Heart left ventricle (tissue), 16 donors: ENCODE measurements around the gene ARNT2. TPM values are rescaled to one million over a fixed set of nuclear protein-coding genes. Genes with fewer than 3 reads are reported as not detected.

Source experiments
- ATAC-seq, 4 donors: fragments of 200-7000 bp; cut with Tn5 transposase; one replicate each; pipeline ENCODE4 v1.9.1; 2020 to 2022; ENCODE audit warnings: moderate library complexity in 4 of 4, mild to moderate bottlenecking in 3 of 4, moderate number of reproducible peaks in 1 of 4
- DNase-seq, 5 donors: peaks; one replicate each; pipeline ENCODE4 v3.0.0-alpha.2; 2020
- H3K27ac ChIP-seq, 12 donors: fragments of 200-600 bp; sonication (generic) in 4 of 12; one replicate each; pipeline versions ENCODE4 v1.5.0 to v1.8.0; 2016 to 2022; ENCODE audit warnings: mild to moderate bottlenecking in 2 of 12
- H3K27me3 ChIP-seq, 9 donors: fragments of 200-600 bp; sonication (generic) in 2 of 9; one replicate each; pipeline versions ENCODE4 v1.5.1 to v1.8.0; 2016 to 2022; ENCODE audit warnings: mild to moderate bottlenecking in 3 of 9
- H3K36me3 ChIP-seq, 9 donors: fragments of 200-600 bp; sonication (generic) in 2 of 9; one replicate each; pipeline versions ENCODE4 v1.5.0 to v1.8.0; 2018 to 2022; ENCODE audit warnings: mild to moderate bottlenecking in 2 of 9
- H3K4me1 ChIP-seq, 12 donors: fragments of 200-600 bp; sonication (generic) in 4 of 12; one replicate each; pipeline versions ENCODE4 v1.5.0 to v1.8.0; 2016 to 2022; ENCODE audit warnings: mild to moderate bottlenecking in 3 of 12
- H3K4me3 ChIP-seq, 12 donors: fragments of 200-600 bp; sonication (generic) in 4 of 12; one replicate each; pipeline versions ENCODE4 v1.5.0 to v1.8.0; 2017 to 2022; ENCODE audit warnings: mild to moderate bottlenecking in 9 of 12, moderate library complexity in 4 of 12
- H3K9me3 ChIP-seq, 12 donors: fragments of 200-600 bp; sonication (generic) in 4 of 12; one replicate each; pipeline versions ENCODE4 v1.5.0 to v1.8.0; 2016 to 2022; ENCODE audit warnings: mild to moderate bottlenecking in 1 of 12
- CTCF ChIP-seq, 12 donors: fragments of 200-600 bp; sonication (generic) in 4 of 12; IDR thresholded peaks; one replicate each; pipeline versions ENCODE4 v1.5.0 to v1.8.0; 2018 to 2022; ENCODE audit warnings: antibody characterized with exemption in 12 of 12, mild to moderate bottlenecking in 5 of 12
- POLR2A ChIP-seq, 2 donors: fragments of 450-650 bp; IDR thresholded peaks; one replicate each; pipeline ENCODE4 v1.6.1; 2017; ENCODE audit warnings: antibody characterized with exemption in 2 of 2, mild to moderate bottlenecking in 2 of 2, moderate library complexity in 2 of 2
- WGBS, 4 donors: extraction: QIAGEN DNeasy Blood & Tissue Kit in 2 of 4; methylation state at CpG; one replicate each; pipeline versions ENCODE4 v1.1.5 to v1.1.7; 2013 to 2018; 5-methylcytosine and 5-hydroxymethylcytosine counted together
- intact Hi-C, 10 donors: fragments of 100-400 bp; cut with DNase I; formaldehyde crosslinking; loops; one replicate each; pipeline versions ENCODE4 v1.11.1 to v1.14.2; 2022
- polyA plus RNA-seq, 2 donors: library from polyadenylated mRNA; stranded (reverse); fragments of 200-250 nt; gene quantifications; one replicate each; pipeline ENCODE4 v1.2.3, GENCODE V29; 2013
- total RNA-seq, 9 donors: library from RNA; depleted of rRNA in 2 of 9; stranded (reverse); fragments of >200 nt in 2 of 9; fragmentation: NEBNext Ultra II Directional in 3 of 9; extraction: Animal tissue kit (Norgen Biotek cat#: 25700) in 3 of 9; gene quantifications; one replicate each; pipeline versions ENCODE4 v1.1.0 to v1.2.4, GENCODE V29; 2016 to 2023
- donor health status: ischemic (EF 13 %, LVEDD 7.1; RV severe dilation, severe dysfunction).
- donor health status: healthy with polysubstance abuse.
- donor health status: DM: no; HTN: yes; CAD: no.
- donor health status: DM: no; HTN: no; CAD: no.
- donor health status: ischemic (EF 25% LVEDD 6.9; RV normal size, moderate dysfunction).
- donor health status: ischemic (EF 25% LVEDD 5.7; RV mildly dilated, moderate dysfunction).
- donor health status: healthy.
- donor health status: DM: yes; HTN: yes; CAD: no.
- donor health status: ischemic (EF 35%, LVEDD 5.7; RV mildly dilated, moderate dysfunction).
- donor health status: nonischemic (EF 11% LVEDD 7.7; RV severe dilation, severe dysfunction).
- donor health status: DM: yes; HTN: yes; CAD: no.
- donor health status: PGD.
- donor health status: ischemic (EF 29% LVEDD 5.4; RV normal size, mild dysfunction).
- donor health status: nonischemic (EF 23%, LVEDD 6.1; RV moderate dilation, normal function).

ARNT2 gene
- total and polyA plus RNA-seq, 11 donors = 1.2 to 10.0 (median 3.9) TPM

DNA sequence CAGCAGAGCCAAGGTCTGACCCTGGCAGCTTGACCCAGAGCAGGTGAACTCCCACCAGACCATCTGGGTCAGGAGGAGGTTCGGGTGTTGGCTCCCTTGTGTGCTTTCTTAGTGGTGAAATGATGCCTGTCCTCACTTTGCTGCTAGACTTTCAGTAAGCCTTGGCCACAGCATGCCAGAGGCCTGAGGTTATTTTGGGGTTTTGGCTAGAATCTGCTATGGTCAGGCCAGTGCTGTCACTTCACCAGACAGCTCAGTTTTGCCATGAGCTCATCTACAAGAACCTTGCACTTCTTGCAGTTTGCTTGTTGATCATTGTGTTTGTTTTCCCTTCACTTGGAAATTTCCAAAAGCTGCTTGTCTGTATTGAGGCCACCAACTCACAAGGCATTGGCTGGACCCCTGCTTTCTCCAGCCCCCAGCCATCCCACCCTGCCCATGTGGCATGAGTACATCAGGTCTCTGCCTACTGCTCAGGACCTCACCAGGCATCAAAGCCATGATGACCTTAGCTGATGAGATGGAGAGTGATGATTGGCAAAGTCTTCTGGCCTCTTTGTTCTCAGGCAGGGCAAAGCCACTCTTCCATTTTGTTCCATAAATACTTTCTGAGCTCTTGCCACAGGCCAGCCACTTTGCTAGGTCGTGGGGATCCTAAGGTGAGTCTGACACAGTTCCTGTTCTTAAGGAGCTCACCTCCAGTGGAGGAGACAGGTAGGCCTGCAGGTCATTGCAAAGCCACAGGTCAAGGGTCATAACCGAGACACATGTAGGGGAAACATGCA lies 122.6 kb downstream of the ARNT2 start:
- intact Hi-C loops = loop anchor here in 1 of 10 donors (10.0 kb wide), 1 partner anchor 52 kb away; no protein-coding TSS in a partner anchor
- Histone ChIP-seq H3K9me3 (no peaks in the 10 kb centered on the region), H3K4me1 (peaks cover 0 to 34% (median 13%) of the 10 kb centered on the region in 12 donors), H3K36me3 (no peaks in the 10 kb centered on the region), H3K27ac (peak overlapping the region in 4 of 12 donors; percentile 7 to 61 (median 42)), H3K4me3 (no peak overlapping the region), H3K27me3 (no peaks in the 10 kb centered on the region)
- DNase-seq (peak in 2 of 5 donors; percentile 23 to 37), ATAC-seq (peak; percentile 63 to 89 (median 86))
- 50 to 58% (median 54%) methylated on average over 3 of the region's 3 CpGs for WGBS, 4 donors
- TF ChIP-seq POLR2A (IDR thresholded peaks at IDR 0.05) (no peak), CTCF (IDR thresholded peaks at IDR 0.05) (no peak)

- peaks cover 0 to 35% (median 13%) of the 10 kb centered on the region in 12 donors for H3K4me1 ChIP-seq
- H3K9me3 ChIP-seq = no peaks in the 10 kb centered on the region
- H3K27ac ChIP-seq = peak overlapping the region in 1 of 12 donors; percentile 54
- no peak for TF ChIP-seq CTCF (IDR thresholded peaks at IDR 0.05)
- TF ChIP-seq POLR2A (IDR thresholded peaks at IDR 0.05) = no peak
- no peaks in the 10 kb centered on the region for H3K27me3 ChIP-seq
- intact Hi-C loops = loop anchor here in 1 of 10 donors (10.0 kb wide), 1 partner anchor 53 kb away; no protein-coding TSS in a partner anchor
- no peak for ATAC-seq
- no peak for DNase-seq
- H3K4me3 ChIP-seq = no peak overlapping the region
- no peaks in the 10 kb centered on the region for H3K36me3 ChIP-seq
Measured at GRCh38 chr15:80527406-80527805, 123.2 kb downstream of the ARNT2 start.

DNA sequence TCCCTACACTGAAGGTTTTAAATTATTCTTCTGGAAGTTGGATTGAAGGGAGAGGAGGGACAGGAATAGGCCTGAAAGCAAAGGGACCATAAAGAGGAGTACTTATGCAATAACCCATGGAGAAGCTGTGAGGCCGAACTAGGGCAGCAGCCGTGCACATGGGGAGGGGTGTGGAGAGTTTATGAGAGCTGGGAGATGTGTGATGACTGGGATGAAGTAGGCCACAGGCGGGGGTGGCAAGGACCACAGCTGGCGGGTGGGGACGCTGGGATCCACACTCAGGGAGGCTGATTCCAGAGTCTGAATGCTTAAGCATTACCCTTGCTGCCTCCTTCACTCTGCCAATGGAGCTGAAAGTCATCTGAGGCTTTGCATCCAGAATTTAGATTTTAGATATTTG lies 123.8 kb downstream of the ARNT2 start:
- Histone ChIP-seq H3K4me1 (peaks cover 0 to 35% (median 13%) of the 10 kb centered on the region in 12 donors), H3K36me3 (no peaks in the 10 kb centered on the region), H3K4me3 (no peak overlapping the region), H3K9me3 (no peaks in the 10 kb centered on the region), H3K27ac (peak overlapping the region in 1 of 12 donors; percentile 54), H3K27me3 (no peaks in the 10 kb centered on the region)
- peak in 1 of 5 donors; percentile 42 for DNase-seq
- no peak for TF ChIP-seq POLR2A (IDR thresholded peaks at IDR 0.05)
- no peak for TF ChIP-seq CTCF (IDR thresholded peaks at IDR 0.05)
- intact Hi-C loops = loop anchor here in 1 of 10 donors (10.0 kb wide), 1 partner anchor 53 kb away; no protein-coding TSS in a partner anchor
- no peak for ATAC-seq
- 83 to 95% (median 84%) methylated on average over 5 of the region's 5 CpGs for WGBS, 4 donors

DNA sequence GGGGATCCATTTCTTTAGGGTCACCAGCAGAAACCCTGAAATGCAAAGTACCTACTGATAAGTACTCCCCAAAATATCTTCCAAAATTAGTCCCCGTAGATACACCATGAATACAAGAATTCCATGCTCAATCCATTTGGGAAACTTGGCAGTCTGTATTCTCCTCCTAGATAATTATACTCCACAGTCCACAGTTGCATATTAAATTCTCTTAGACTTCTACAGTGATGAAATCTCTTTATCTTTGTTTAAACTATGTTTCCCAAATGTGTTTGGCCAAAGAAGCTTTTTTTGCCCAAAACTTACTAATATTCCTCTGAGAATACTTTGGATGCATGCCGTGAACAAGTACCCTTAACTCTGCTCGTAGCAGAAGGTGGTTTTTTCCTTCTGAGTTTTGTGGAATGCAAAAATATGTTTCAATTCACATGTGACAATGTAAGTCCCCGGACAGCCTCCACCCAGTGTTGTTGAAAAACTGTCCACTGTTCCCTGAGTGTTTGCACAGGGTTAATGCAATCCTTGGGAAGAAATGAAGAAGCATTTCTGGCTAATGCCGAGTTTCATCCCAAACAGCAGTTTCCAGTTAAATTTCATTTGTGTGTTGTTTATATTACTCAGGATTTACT lies 126.7 kb downstream of the ARNT2 start:
- 57 to 73% (median 63%) methylated on average over 5 of the region's 5 CpGs for WGBS, 4 donors
- H3K4me1 ChIP-seq = peaks cover 0 to 35% (median 13%) of the 10 kb centered on the region in 12 donors
- intact Hi-C loops = no loop called here
- peaks cover 0 to 11% (median 0%) of the 10 kb centered on the region in 12 donors for H3K9me3 ChIP-seq
- DNase-seq (no peak), ATAC-seq (peak in 1 of 4 donors; percentile 19)
- TF ChIP-seq POLR2A (IDR thresholded peaks at IDR 0.05) (no peak), CTCF (IDR thresholded peaks at IDR 0.05) (no peak)
- peak overlapping the region in 2 of 12 donors; percentile 24 to 41 for H3K27ac ChIP-seq
- no peak overlapping the region for H3K4me3 ChIP-seq
- H3K36me3 ChIP-seq = no peaks in the 10 kb centered on the region
- H3K27me3 ChIP-seq = no peaks in the 10 kb centered on the region
